GM19238 (cell line): ENCODE results near the gene NEURL1B.

ENCODE experiments used
- DNase-seq: peaks from one replicate; pipeline ENCODE4 v3.0.0; 2011; ENCODE audit warnings: low spot score; ENCODE audit not compliant: insufficient read length

NEURL1B gene

GRCh38 chr5:172714491-172715420, 73.7 kb downstream of the NEURL1B start:
- DNase-seq = peak; percentile 66

GRCh38 chr5:172715421-172715780, 74.3 kb downstream of the NEURL1B start:
- DNase-seq = no peak

- DNase-seq = no peak
These were observed 75.0 kb downstream of the NEURL1B start for GRCh38 chr5:172715931-172716682.

- DNase-seq = peak; percentile 70
These were observed 75.8 kb downstream of the NEURL1B start for GRCh38 chr5:172716796-172717313.

GRCh38 chr5:172717481-172718195, 76.6 kb downstream of the NEURL1B start:
- DNase-seq = no peak

GRCh38 chr5:172718527-172719114, 77.6 kb downstream of the NEURL1B start:
- no peak for DNase-seq

GRCh38 chr5:172719211-172719610, 78.1 kb downstream of the NEURL1B start:
- DNase-seq = no peak

- DNase-seq = no peak
These were observed 79.6 kb downstream of the NEURL1B start for GRCh38 chr5:172720655-172721054.

- DNase-seq = no peak
These were observed 80.6 kb downstream of the NEURL1B start for GRCh38 chr5:172721455-172722326.

- no peak for DNase-seq
These were observed 81.3 kb downstream of the NEURL1B start for GRCh38 chr5:172722327-172722815.

GRCh38 chr5:172723508-172723907, 82.4 kb downstream of the NEURL1B start:
- no peak for DNase-seq

- DNase-seq = no peak
These were observed 83.5 kb downstream of the NEURL1B start for GRCh38 chr5:172724242-172725183.

GRCh38 chr5:172725273-172725672, 84.2 kb downstream of the NEURL1B start:
- DNase-seq = no peak

- no peak for DNase-seq
These were observed 84.7 kb downstream of the NEURL1B start for GRCh38 chr5:172725785-172726184.

GRCh38 chr5:172726966-172727365, 85.9 kb downstream of the NEURL1B start:
- DNase-seq = no peak

GRCh38 chr5:172727551-172727950, 86.5 kb downstream of the NEURL1B start:
- no peak for DNase-seq

GRCh38 chr5:172728481-172729241, 87.6 kb downstream of the NEURL1B start:
- no peak for DNase-seq

- DNase-seq = no peak
These were observed 88.5 kb downstream of the NEURL1B start for GRCh38 chr5:172729588-172729987.
